ENCODE results near the gene NEK11. TPM values are rescaled to one million over a fixed set of nuclear protein-coding genes. Genes with fewer than 3 reads are reported as not detected.

The NEK11 gene
- total and polyA plus RNA-seq, 2 experiments from 2014 or later, result 3.5 to 13.7 TPM

- Histone ChIP-seq H3K27ac (no peak overlapping the region), H3K4me2 (no peak overlapping the region), H4K20me1 (ENCODE audit: insufficient read depth, poor library complexity, severe bottlenecking) (no peaks in the 10 kb centered on the region), H3K4me3 (no peak overlapping the region), H3K79me2 (no peaks in the 10 kb centered on the region), H2AFZ (no peak overlapping the region), H3K4me1 (ENCODE audit: insufficient read depth) (no peaks in the 10 kb centered on the region), H3K36me3 (replicated peaks; ENCODE audit: insufficient read depth, low read depth) (no peaks in the 10 kb centered on the region), H3K9me3 (ENCODE audit: low read depth) (no peaks in the 10 kb centered on the region), H3K9me2 (replicated peaks; ENCODE audit: insufficient read depth) (no peaks in the 10 kb centered on the region), H3K27me3 (no peaks in the 10 kb centered on the region)
- WGBS (ENCODE audit: low lambda C conversion rate, missing lambda C conversion rate), result 95% methylated on average over 1 of the region's 1 CpG
- no peak for DNase-seq (ENCODE audit: low spot score)
- TF ChIP-seq EZH2 (IDR thresholded peaks at IDR 0.05; ENCODE audit: borderline replicate concordance) (no peak), EZH2phosphoT487 (IDR thresholded peaks at IDR 0.05; ENCODE audit: low read depth, severe bottlenecking, unreplicated experiment) (no peak)
- TF ChIP-seq, protein P1, sequence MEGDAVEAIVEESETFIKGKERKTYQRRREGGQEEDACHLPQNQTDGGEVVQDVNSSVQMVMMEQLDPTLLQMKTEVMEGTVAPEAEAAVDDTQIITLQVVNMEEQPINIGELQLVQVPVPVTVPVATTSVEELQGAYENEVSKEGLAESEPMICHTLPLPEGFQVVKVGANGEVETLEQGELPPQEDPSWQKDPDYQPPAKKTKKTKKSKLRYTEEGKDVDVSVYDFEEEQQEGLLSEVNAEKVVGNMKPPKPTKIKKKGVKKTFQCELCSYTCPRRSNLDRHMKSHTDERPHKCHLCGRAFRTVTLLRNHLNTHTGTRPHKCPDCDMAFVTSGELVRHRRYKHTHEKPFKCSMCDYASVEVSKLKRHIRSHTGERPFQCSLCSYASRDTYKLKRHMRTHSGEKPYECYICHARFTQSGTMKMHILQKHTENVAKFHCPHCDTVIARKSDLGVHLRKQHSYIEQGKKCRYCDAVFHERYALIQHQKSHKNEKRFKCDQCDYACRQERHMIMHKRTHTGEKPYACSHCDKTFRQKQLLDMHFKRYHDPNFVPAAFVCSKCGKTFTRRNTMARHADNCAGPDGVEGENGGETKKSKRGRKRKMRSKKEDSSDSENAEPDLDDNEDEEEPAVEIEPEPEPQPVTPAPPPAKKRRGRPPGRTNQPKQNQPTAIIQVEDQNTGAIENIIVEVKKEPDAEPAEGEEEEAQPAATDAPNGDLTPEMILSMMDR (IDR thresholded peaks at IDR 0.05; ENCODE audit: poor library complexity), result no peak
These were observed 25.6 kb upstream of the NEK11 start for GRCh38 chr3:131001071-131001470.

GRCh38 chr3:131004603-131005002 is 22.1 kb upstream of the NEK11 start:
- no peak overlapping the region for H3K4me2 ChIP-seq
- 100% methylated on average over 1 of the region's 1 CpG for WGBS (ENCODE audit: low lambda C conversion rate, missing lambda C conversion rate)
- no peaks in the 10 kb centered on the region for H4K20me1 ChIP-seq (ENCODE audit: insufficient read depth, poor library complexity, severe bottlenecking)
- H2AFZ ChIP-seq, result no peak overlapping the region
- TF ChIP-seq EZH2phosphoT487 (IDR thresholded peaks at IDR 0.05; ENCODE audit: low read depth, severe bottlenecking, unreplicated experiment) (no peak), EZH2 (IDR thresholded peaks at IDR 0.05; ENCODE audit: borderline replicate concordance) (no peak)
- TF ChIP-seq, protein P1 (IDR thresholded peaks at IDR 0.05; ENCODE audit: poor library complexity), result no peak
- H3K27ac ChIP-seq, result no peak overlapping the region
- no peaks in the 10 kb centered on the region for H3K9me2 ChIP-seq (replicated peaks; ENCODE audit: insufficient read depth)
- no peaks in the 10 kb centered on the region for H3K79me2 ChIP-seq
- no peaks in the 10 kb centered on the region for H3K9me3 ChIP-seq (ENCODE audit: low read depth)
- DNase-seq (ENCODE audit: low spot score), result no peak
- no peaks in the 10 kb centered on the region for H3K36me3 ChIP-seq (replicated peaks; ENCODE audit: insufficient read depth, low read depth)
- no peak overlapping the region for H3K4me3 ChIP-seq
- no peaks in the 10 kb centered on the region for H3K4me1 ChIP-seq (ENCODE audit: insufficient read depth)
- no peaks in the 10 kb centered on the region for H3K27me3 ChIP-seq

- Histone ChIP-seq H3K27me3 (no peaks in the 10 kb centered on the region), H2AFZ (no peak overlapping the region), H4K20me1 (ENCODE audit: insufficient read depth, poor library complexity, severe bottlenecking) (no peaks in the 10 kb centered on the region), H3K27ac (no peak overlapping the region), H3K9me2 (replicated peaks; ENCODE audit: insufficient read depth) (no peaks in the 10 kb centered on the region), H3K9me3 (ENCODE audit: low read depth) (no peaks in the 10 kb centered on the region), H3K79me2 (no peaks in the 10 kb centered on the region), H3K4me1 (ENCODE audit: insufficient read depth) (no peaks in the 10 kb centered on the region), H3K36me3 (replicated peaks; ENCODE audit: insufficient read depth, low read depth) (no peaks in the 10 kb centered on the region), H3K4me2 (no peak overlapping the region), H3K4me3 (no peak overlapping the region)
- no peak for DNase-seq (ENCODE audit: low spot score)
- no peak for TF ChIP-seq EZH2phosphoT487 (IDR thresholded peaks at IDR 0.05; ENCODE audit: low read depth, severe bottlenecking, unreplicated experiment)
- TF ChIP-seq, protein P1 (IDR thresholded peaks at IDR 0.05; ENCODE audit: poor library complexity), result no peak
- no peak for TF ChIP-seq EZH2 (IDR thresholded peaks at IDR 0.05; ENCODE audit: borderline replicate concordance)
- 96% methylated on average over 2 of the region's 2 CpGs for WGBS (ENCODE audit: low lambda C conversion rate, missing lambda C conversion rate)
These were observed 19.4 kb upstream of the NEK11 start for GRCh38 chr3:131007256-131007655.

DNA sequence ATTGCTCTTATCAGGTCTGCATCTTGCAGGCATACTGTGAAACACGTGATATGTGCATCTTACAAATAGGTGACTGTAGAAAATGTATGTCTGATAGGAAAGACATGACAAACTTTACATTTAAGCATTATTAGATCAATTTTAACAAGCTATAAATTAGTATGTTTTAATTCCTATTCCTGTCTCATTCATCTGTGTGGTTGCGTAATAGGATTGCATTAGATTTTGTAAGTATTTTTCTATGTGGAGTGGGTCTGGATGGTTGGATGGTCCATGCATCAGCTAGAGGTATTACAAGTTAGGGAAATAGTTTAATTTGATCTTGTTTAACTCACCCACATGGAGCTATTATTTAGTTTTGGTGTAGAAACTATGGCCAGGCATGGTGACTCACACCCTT is 18.9 kb upstream of the NEK11 start:
- no peaks in the 10 kb centered on the region for H3K4me1 ChIP-seq (ENCODE audit: insufficient read depth)
- no peak overlapping the region for H3K4me3 ChIP-seq
- no peaks in the 10 kb centered on the region for H3K27me3 ChIP-seq
- no peaks in the 10 kb centered on the region for H3K79me2 ChIP-seq
- no peak for TF ChIP-seq EZH2phosphoT487 (IDR thresholded peaks at IDR 0.05; ENCODE audit: low read depth, severe bottlenecking, unreplicated experiment)
- TF ChIP-seq, protein P1 (IDR thresholded peaks at IDR 0.05; ENCODE audit: poor library complexity), result no peak
- TF ChIP-seq EZH2 (IDR thresholded peaks at IDR 0.05; ENCODE audit: borderline replicate concordance), result no peak
- no peak overlapping the region for H2AFZ ChIP-seq
- H3K36me3 ChIP-seq (replicated peaks; ENCODE audit: insufficient read depth, low read depth), result no peaks in the 10 kb centered on the region
- no peak for DNase-seq (ENCODE audit: low spot score)
- no peak overlapping the region for H3K4me2 ChIP-seq
- H3K27ac ChIP-seq, result no peak overlapping the region
- no peaks in the 10 kb centered on the region for H3K9me2 ChIP-seq (replicated peaks; ENCODE audit: insufficient read depth)
- 96% methylated on average over 2 of the region's 2 CpGs for whole genome bisulfite sequencing (ENCODE audit: low lambda C conversion rate, missing lambda C conversion rate)
- H3K9me3 ChIP-seq (ENCODE audit: low read depth), result no peaks in the 10 kb centered on the region
- H4K20me1 ChIP-seq (ENCODE audit: insufficient read depth, poor library complexity, severe bottlenecking), result no peaks in the 10 kb centered on the region
